C4-2B (cell line): ENCODE results near the gene TEX26.

Experiments
- H3K27ac ChIP-seq: fragments of 450-650 bp; 2 replicates; pipeline ENCODE4 v1.5.1; 2017
- ZFX ChIP-seq: fragments of 450-650 bp; IDR thresholded peaks from 2 replicates; pipeline ENCODE4 v1.6.1; 2017
- TF ChIP-seq, protein P1 (sequence below): fragments of 450-650 bp; conservative IDR thresholded peaks from 2 replicates; pipeline ENCODE4 v1.5.1; 2017; ENCODE audit warnings: mild to moderate bottlenecking

The TEX26 gene

GRCh38 chr13:30907121-30907861, 25.2 kb upstream of the TEX26 start:
- no peak overlapping the region for H3K27ac ChIP-seq
- TF ChIP-seq, protein P1, sequence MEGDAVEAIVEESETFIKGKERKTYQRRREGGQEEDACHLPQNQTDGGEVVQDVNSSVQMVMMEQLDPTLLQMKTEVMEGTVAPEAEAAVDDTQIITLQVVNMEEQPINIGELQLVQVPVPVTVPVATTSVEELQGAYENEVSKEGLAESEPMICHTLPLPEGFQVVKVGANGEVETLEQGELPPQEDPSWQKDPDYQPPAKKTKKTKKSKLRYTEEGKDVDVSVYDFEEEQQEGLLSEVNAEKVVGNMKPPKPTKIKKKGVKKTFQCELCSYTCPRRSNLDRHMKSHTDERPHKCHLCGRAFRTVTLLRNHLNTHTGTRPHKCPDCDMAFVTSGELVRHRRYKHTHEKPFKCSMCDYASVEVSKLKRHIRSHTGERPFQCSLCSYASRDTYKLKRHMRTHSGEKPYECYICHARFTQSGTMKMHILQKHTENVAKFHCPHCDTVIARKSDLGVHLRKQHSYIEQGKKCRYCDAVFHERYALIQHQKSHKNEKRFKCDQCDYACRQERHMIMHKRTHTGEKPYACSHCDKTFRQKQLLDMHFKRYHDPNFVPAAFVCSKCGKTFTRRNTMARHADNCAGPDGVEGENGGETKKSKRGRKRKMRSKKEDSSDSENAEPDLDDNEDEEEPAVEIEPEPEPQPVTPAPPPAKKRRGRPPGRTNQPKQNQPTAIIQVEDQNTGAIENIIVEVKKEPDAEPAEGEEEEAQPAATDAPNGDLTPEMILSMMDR: no peak
- no peak for TF ChIP-seq ZFX

DNA sequence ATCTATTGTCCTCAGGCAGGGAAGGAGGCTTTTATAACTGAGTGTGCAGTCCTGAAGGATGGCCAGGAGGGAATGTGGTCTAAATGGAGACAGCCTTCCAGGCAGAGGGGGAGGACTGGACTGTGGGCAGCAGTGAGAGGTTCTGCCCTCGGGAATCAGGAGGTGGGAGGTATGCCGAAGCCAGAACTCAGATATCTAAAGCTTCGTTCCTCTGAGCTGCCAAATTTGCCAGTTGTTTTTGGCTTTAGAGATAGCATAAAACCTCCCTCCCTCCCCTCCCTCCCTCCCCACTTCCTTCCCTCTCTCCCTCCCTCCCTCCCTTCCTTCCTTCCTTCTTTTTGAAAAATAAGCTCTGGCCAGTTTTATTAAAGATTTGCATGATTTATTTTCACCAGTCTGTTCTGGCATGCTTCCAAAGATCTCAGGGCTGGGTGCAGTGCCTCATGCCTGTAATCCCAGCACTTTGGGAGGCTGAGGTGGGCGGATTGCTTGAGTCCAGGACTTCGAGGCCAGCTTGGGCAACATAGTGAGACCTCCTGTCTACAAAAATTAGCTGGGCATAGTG, 24.0 kb upstream of the TEX26 start:
- H3K27ac ChIP-seq: no peak overlapping the region
- TF ChIP-seq, protein P1: no peak
- no peak for TF ChIP-seq ZFX

DNA sequence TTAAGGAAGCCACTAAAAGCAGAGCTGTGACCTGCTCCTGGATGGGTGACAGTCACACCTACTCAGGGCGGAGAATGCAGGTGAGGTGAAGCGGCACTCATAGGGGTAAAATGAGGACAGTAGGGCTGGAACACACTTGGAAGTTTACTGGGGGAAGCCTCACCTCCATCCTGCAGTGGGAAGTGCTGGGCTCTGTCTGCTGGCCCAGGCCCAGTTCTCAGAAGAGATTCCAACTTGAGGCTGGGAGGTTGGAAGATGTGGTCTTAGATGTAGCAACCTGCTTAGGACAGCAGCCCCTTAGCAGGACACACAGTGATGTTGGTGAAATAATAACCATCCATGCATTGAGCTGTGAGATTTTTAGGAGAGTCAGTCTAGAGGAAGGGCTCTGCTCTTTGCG, 21.8 kb upstream of the TEX26 start:
- H3K27ac ChIP-seq: no peak overlapping the region
- no peak for TF ChIP-seq ZFX
- TF ChIP-seq, protein P1: no peak

- TF ChIP-seq, protein P1: no peak
- no peak for TF ChIP-seq ZFX
- H3K27ac ChIP-seq: no peak overlapping the region
Measured at GRCh38 chr13:30915691-30916541, 16.5 kb upstream of the TEX26 start.

GRCh38 chr13:30916991-30917390, 15.5 kb upstream of the TEX26 start:
- no peak overlapping the region for H3K27ac ChIP-seq
- no peak for TF ChIP-seq ZFX
- TF ChIP-seq, protein P1: no peak

GRCh38 chr13:30918662-30919405, 13.6 kb upstream of the TEX26 start:
- no peak for TF ChIP-seq ZFX
- TF ChIP-seq, protein P1: no peak
- no peak overlapping the region for H3K27ac ChIP-seq
